GM12865 (cell line): ENCODE data around the gene GDPD5.

Experiments
- DNase-seq: peaks from one replicate; pipeline ENCODE4 v3.0.0; 2010; ENCODE audit warnings: low read depth
- H3K4me3 ChIP-seq: 2 replicates; pipeline ENCODE4 v1.5.1; 2011; ENCODE audit warnings: mild to moderate bottlenecking, low read depth, low read length, control low read depth
- TF ChIP-seq, protein P1 (sequence below): IDR thresholded peaks from 2 replicates; pipeline ENCODE4 v1.5.1; 2011; ENCODE audit warnings: low read length, control low read depth, low read depth, inconsistent platforms; ENCODE audit not compliant: insufficient read depth; ENCODE audit errors: missing control alignments

Gene GDPD5

GRCh38 chr11:75475767-75476650, 49.7 kb downstream of the GDPD5 start:
- no peak overlapping the region for H3K4me3 ChIP-seq
- peak; percentile 17 for DNase-seq
- TF ChIP-seq, protein P1, sequence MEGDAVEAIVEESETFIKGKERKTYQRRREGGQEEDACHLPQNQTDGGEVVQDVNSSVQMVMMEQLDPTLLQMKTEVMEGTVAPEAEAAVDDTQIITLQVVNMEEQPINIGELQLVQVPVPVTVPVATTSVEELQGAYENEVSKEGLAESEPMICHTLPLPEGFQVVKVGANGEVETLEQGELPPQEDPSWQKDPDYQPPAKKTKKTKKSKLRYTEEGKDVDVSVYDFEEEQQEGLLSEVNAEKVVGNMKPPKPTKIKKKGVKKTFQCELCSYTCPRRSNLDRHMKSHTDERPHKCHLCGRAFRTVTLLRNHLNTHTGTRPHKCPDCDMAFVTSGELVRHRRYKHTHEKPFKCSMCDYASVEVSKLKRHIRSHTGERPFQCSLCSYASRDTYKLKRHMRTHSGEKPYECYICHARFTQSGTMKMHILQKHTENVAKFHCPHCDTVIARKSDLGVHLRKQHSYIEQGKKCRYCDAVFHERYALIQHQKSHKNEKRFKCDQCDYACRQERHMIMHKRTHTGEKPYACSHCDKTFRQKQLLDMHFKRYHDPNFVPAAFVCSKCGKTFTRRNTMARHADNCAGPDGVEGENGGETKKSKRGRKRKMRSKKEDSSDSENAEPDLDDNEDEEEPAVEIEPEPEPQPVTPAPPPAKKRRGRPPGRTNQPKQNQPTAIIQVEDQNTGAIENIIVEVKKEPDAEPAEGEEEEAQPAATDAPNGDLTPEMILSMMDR, result no peak

- peak; percentile 43 for DNase-seq
- no peak overlapping the region for H3K4me3 ChIP-seq
- TF ChIP-seq, protein P1, result no peak
Observed at GRCh38 chr11:75474878-75475766, 50.6 kb downstream of the GDPD5 start.

DNA sequence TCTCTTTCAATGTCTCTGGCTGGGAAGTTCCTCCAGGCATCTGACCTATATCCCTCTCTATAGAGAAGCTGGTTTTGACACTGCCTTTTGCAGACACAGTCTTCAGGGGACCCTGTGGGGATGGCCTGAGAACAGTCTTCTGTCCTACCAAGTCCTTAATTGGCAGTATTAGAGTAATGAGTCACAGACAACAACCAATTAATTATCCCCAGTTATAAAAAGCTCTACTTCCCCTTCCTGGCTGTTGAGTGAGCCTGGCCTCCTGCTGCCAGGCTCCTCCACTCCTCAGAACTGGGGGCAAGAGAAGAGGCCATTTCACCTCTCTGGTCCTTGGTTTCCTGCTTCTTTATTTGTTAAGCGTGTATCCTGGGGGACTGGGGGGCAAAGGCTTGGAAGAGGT, 51.5 kb downstream of the GDPD5 start:
- no peak for DNase-seq
- TF ChIP-seq, protein P1, result no peak
- H3K4me3 ChIP-seq, result no peak overlapping the region

GRCh38 chr11:75473684-75474083, 52.1 kb downstream of the GDPD5 start:
- no peak overlapping the region for H3K4me3 ChIP-seq
- no peak for DNase-seq
- TF ChIP-seq, protein P1, result no peak

DNA sequence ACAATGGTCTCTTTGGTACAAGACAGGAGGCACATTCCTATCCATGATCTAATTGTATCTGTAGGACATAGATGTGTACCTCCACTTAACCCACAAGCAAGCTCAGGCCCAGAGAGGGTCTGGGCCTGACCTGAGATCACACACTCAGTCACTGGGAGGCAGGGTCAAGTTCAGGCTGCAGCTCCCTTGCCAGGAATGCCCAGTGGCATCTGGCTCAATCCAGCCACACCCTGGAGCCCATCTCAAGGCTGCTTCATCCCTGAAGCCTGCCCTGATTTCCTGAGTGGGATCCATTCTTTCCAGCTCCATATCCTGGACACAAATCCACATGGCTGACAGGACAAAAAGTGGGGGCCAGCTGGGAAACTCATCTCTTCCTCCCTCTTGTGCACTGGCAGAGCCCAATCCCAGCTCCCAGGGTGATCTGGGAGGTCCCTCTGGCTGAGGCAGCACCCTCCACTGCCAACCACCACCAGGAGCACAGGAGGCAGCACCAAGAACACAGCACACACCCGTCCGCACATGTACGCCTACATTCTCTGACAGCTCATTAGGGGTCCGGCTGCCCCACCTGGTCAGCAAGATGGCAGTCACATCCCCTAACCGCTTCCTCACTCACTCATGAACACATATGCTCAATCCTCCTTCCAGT, 53.5 kb downstream of the GDPD5 start:
- DNase-seq, result no peak
- H3K4me3 ChIP-seq, result no peak overlapping the region
- TF ChIP-seq, protein P1, result no peak

DNA sequence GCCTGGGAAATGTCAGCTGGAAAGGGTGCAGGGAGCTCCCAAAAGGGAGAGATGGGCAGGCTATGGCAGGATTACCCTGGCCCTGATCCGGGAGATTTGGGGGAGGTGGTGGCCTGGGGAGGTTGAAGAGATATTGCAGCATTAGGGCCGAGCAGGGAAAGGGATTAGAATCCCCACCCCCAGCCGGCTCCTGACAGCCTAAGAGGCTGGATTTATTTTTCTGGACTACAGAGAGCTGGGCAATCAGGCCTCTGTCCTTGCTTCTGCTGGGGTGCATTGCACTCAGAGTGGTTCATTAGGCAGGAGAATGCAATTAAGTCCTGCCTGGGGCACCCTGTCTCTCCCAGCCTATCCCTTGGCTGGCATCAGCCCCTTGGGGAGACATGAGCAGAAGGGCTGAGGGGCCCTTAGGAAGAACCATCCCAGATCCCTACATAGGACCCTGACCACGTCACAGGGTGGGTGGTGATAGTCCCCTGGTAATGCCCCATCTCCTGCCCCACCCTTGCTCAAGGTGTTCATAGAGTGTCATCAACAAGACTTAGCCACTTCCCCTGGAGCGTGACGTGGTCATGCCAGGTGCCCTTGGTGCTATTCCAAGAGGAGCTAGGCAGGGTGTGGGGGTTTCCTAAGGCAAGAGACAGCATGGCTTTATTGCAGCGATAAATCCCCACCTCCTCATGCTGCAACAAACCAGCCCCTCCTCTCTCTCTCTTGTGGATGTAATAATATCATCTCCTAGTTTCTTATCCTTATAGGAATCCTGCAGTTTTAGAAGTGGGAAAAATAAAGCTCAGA, 54.4 kb downstream of the GDPD5 start:
- no peak overlapping the region for H3K4me3 ChIP-seq
- DNase-seq, result no peak
- TF ChIP-seq, protein P1, result no peak
